HepG2 (cell line): ENCODE results near the gene BRCA1. TPM values are rescaled to one million over a fixed set of nuclear protein-coding genes. Genes with fewer than 3 reads are reported as not detected.
A peak's percentile ranks its signal among the peaks of the same experiment; 100 is the strongest.

Experiments
- BRD4 ChIP-seq: sonication (generic); formaldehyde crosslinking; IDR thresholded peaks from 2 replicates; pipeline ENCODE4 v1.4.0; 2020; ENCODE audit warnings: missing genetic modification reagents
- CBX5 ChIP-seq: sonication (generic); formaldehyde crosslinking; IDR thresholded peaks from 2 replicates; pipeline ENCODE4 v1.4.0; 2020; ENCODE audit warnings: missing genetic modification reagents, borderline replicate concordance
- CC2D1A ChIP-seq: sonication (generic); formaldehyde crosslinking; IDR thresholded peaks from 2 replicates; pipeline ENCODE4 v1.8.1; 2023; ENCODE audit warnings: mild to moderate bottlenecking, missing genetic modification reagents
- DMAP1 ChIP-seq: IDR thresholded peaks from 2 replicates; pipeline ENCODE4 v1.6.1; 2016
- HNF4A ChIP-seq: sonication (generic); formaldehyde crosslinking; IDR thresholded peaks from 2 replicates; pipeline ENCODE4 v1.4.0; 2020; ENCODE audit warnings: missing genetic modification reagents
- MED1 ChIP-seq: sonication (generic); formaldehyde crosslinking; IDR thresholded peaks from 2 replicates; pipeline ENCODE4 v1.4.0; 2020; ENCODE audit warnings: missing genetic modification reagents
- MIER2 ChIP-seq: IDR thresholded peaks from 2 replicates; pipeline ENCODE4 v1.6.1; 2016; ENCODE audit warnings: missing biosample characterization, missing genetic modification reagents
- NCOA2 ChIP-seq: sonication (generic); formaldehyde crosslinking; IDR thresholded peaks from 2 replicates; pipeline ENCODE4 v1.8.0; 2022; ENCODE audit warnings: inconsistent platforms
- PAF1 ChIP-seq: IDR thresholded peaks from 2 replicates; pipeline ENCODE4 v1.6.1; 2016; ENCODE audit warnings: missing genetic modification reagents, missing compliant biosample characterization
- PRPF4 ChIP-seq: fragments of 200-400 bp; formaldehyde crosslinking; IDR thresholded peaks from 2 replicates; pipeline ENCODE4 v1.6.1; 2016; ENCODE audit warnings: low read length, low read depth; ENCODE audit not compliant: poor library complexity, severe bottlenecking
- SOX6 ChIP-seq, 2 experiments: fragments of 450-650 bp in 1 of 2; sonication (generic) in 1 of 2; formaldehyde crosslinking in 1 of 2; IDR thresholded peaks; 2 replicates each; pipeline versions ENCODE4 v1.4.0 to v1.6.1; 2017 to 2020; ENCODE audit warnings: antibody characterized with exemption in 1 of 2, mild to moderate bottlenecking in 1 of 2, missing genetic modification reagents in 1 of 2
- SPEN ChIP-seq: sonication (generic); formaldehyde crosslinking; IDR thresholded peaks from 2 replicates; pipeline ENCODE4 v1.5.1; 2020; ENCODE audit warnings: low read depth, mild to moderate bottlenecking, missing genetic modification reagents
- TMF1 ChIP-seq: sonication (generic); formaldehyde crosslinking; IDR thresholded peaks from 2 replicates; pipeline ENCODE4 v1.8.1; 2022; ENCODE audit warnings: low read depth, missing genetic modification reagents
- ZFP90 ChIP-seq: sonication (generic); formaldehyde crosslinking; IDR thresholded peaks from 2 replicates; pipeline ENCODE4 v1.8.0; 2022; ENCODE audit warnings: missing genetic modification reagents, mild to moderate bottlenecking, inconsistent platforms, borderline replicate concordance
- ZMYM2 ChIP-seq: sonication (generic); formaldehyde crosslinking; IDR thresholded peaks from 2 replicates; pipeline ENCODE4 v1.8.0; 2022; ENCODE audit warnings: mild to moderate bottlenecking, missing genetic modification reagents
- ZNF10 ChIP-seq: sonication (generic); formaldehyde crosslinking; IDR thresholded peaks from 2 replicates; pipeline ENCODE4 v1.4.0; 2020; ENCODE audit warnings: mild to moderate bottlenecking, low read depth, missing genetic modification reagents, borderline replicate concordance
- ZNF251 ChIP-seq: sonication (generic); formaldehyde crosslinking; IDR thresholded peaks from 2 replicates; pipeline ENCODE4 v1.9.0; 2021; ENCODE audit warnings: mild to moderate bottlenecking, missing genetic modification reagents
- ZNF282 ChIP-seq: fragments of 450-650 bp; IDR thresholded peaks from 2 replicates; pipeline ENCODE4 v1.6.1; 2018; ENCODE audit not compliant: partially characterized antibody
- ZNF432 ChIP-seq: sonication (generic); formaldehyde crosslinking; IDR thresholded peaks from 2 replicates; pipeline ENCODE4 v1.5.0; 2020; ENCODE audit warnings: missing genetic modification reagents, mild to moderate bottlenecking, borderline replicate concordance
- ZNF543 ChIP-seq: sonication (generic); formaldehyde crosslinking; IDR thresholded peaks from 2 replicates; pipeline ENCODE4 v1.4.0; 2020; ENCODE audit warnings: mild to moderate bottlenecking, missing genetic modification reagents
- ZNF761 ChIP-seq: sonication (generic); formaldehyde crosslinking; conservative IDR thresholded peaks from 2 replicates; pipeline ENCODE4 v1.4.0; 2020; ENCODE audit warnings: mild to moderate bottlenecking, missing genetic modification reagents
- ZSCAN31 ChIP-seq: sonication (generic); formaldehyde crosslinking; IDR thresholded peaks from 2 replicates; pipeline ENCODE4 v1.5.0; 2020; ENCODE audit warnings: low read depth, mild to moderate bottlenecking, missing genetic modification reagents
- polyA plus RNA-seq, 8 experiments: library from polyadenylated mRNA; depleted of rRNA in 3 of 8; stranded (reverse) in 7 of 8; unstranded in 1 of 8; fragments of >200 nt; fragmentation: Illumina TruSeq in 4 of 8; extraction: Trizol in 4 of 8; gene quantifications; 2 replicates each; pipeline versions ENCODE4 v1.2.1 to v1.2.3, GENCODE V29; 2011 to 2016; ENCODE audit warnings: low read depth in 4 of 8, missing spikeins in 1 of 8, mixed read lengths in 1 of 8; ENCODE audit not compliant: insufficient read depth in 1 of 8
- total RNA-seq, 5 experiments: library from RNA; depleted of rRNA; stranded (reverse); fragments of >200 nt; fragmentation: Illumina TruSeq; extraction: Trizol; gene quantifications; 2 replicates each; pipeline ENCODE4 v1.2.3, GENCODE V29; 2016; ENCODE audit warnings: low read depth in 1 of 5
- TF ChIP-seq, protein P1 (sequence below): sonication (generic); formaldehyde crosslinking; IDR thresholded peaks from 2 replicates; pipeline ENCODE4 v1.8.1; 2023; ENCODE audit warnings: mild to moderate bottlenecking, missing genetic modification reagents
- TF ChIP-seq, protein P2 (sequence below): sonication (generic); formaldehyde crosslinking; IDR thresholded peaks from 2 replicates; pipeline ENCODE4 v1.9.0; 2022; ENCODE audit warnings: missing genetic modification reagents, mild to moderate bottlenecking, borderline replicate concordance
- TF ChIP-seq, protein P3 (sequence below): sonication (generic); formaldehyde crosslinking; IDR thresholded peaks from 2 replicates; pipeline ENCODE4 v1.4.0; 2020; ENCODE audit warnings: missing genetic modification reagents
- TF ChIP-seq, protein P4 (sequence below): sonication (generic); formaldehyde crosslinking; IDR thresholded peaks from 2 replicates; pipeline ENCODE4 v1.5.0; 2020; ENCODE audit warnings: missing genetic modification reagents, mild to moderate bottlenecking, borderline replicate concordance

BRCA1 gene
- total and polyA plus RNA-seq, 2 of the 13 experiments (the other 11 are each of a cell fraction or from before 2014, with no cell fraction given): 13.3 to 37.5 TPM

DNA sequence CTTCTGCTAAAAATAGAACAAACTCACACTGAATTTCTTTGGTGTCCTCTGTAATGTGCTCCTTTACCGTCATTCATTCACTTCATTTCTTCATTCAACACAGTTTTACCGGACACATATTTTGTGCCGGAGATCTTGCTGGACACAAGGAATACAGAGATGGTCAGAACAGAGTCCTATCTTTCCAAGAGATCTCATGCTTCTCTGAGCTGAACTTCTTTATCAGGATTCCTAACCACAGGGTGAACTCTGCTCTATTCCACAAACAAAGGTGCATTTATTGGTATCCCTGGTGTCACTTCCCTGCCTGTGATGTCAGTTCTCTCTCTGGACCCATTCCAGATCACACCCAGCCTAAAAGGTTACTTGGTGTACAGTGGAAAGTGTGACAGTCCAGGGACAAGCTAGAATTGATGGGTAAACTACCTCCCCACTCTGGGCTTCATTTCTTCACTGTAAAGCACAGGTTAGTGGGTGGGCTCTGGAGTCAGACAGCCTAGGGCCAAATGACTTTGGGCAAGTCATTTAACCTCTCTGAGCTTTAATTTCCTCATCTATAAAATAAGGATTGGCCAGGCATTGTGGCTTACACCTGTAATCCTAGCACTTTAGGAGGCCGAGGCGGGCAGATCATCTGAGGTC, 114.4 kb downstream of the BRCA1 start (continued):
- TF ChIP-seq ZNF10: no peak
- TF ChIP-seq, protein P1, sequence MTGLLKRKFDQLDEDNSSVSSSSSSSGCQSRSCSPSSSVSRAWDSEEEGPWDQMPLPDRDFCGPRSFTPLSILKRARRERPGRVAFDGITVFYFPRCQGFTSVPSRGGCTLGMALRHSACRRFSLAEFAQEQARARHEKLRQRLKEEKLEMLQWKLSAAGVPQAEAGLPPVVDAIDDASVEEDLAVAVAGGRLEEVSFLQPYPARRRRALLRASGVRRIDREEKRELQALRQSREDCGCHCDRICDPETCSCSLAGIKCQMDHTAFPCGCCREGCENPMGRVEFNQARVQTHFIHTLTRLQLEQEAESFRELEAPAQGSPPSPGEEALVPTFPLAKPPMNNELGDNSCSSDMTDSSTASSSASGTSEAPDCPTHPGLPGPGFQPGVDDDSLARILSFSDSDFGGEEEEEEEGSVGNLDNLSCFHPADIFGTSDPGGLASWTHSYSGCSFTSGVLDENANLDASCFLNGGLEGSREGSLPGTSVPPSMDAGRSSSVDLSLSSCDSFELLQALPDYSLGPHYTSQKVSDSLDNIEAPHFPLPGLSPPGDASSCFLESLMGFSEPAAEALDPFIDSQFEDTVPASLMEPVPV (CRISPR knock-in tag): 0 out of 2 replicates have a peak, but pooled peaks have one; percentile 9
- no peak for TF ChIP-seq TMF1 (CRISPR knock-in tag)
- TF ChIP-seq, protein P2, sequence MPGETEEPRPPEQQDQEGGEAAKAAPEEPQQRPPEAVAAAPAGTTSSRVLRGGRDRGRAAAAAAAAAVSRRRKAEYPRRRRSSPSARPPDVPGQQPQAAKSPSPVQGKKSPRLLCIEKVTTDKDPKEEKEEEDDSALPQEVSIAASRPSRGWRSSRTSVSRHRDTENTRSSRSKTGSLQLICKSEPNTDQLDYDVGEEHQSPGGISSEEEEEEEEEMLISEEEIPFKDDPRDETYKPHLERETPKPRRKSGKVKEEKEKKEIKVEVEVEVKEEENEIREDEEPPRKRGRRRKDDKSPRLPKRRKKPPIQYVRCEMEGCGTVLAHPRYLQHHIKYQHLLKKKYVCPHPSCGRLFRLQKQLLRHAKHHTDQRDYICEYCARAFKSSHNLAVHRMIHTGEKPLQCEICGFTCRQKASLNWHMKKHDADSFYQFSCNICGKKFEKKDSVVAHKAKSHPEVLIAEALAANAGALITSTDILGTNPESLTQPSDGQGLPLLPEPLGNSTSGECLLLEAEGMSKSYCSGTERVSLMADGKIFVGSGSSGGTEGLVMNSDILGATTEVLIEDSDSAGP (CRISPR knock-in tag): no peak
- TF ChIP-seq ZNF761 (CRISPR knock-in tag): no peak
- TF ChIP-seq MED1: peak; percentile 88
- peak; percentile 19; the same call in 1 of the 2 replicates for TF ChIP-seq ZMYM2 (CRISPR knock-in tag)
- no peak for TF ChIP-seq ZNF282
- no peak for TF ChIP-seq ZNF432 (CRISPR knock-in tag)
- no peak for TF ChIP-seq PAF1
- no peak for TF ChIP-seq ZNF543 (CRISPR knock-in tag)
- TF ChIP-seq ZFP90 (CRISPR knock-in tag): no peak
- TF ChIP-seq CC2D1A (CRISPR knock-in tag): 0 out of 2 replicates have a peak, but pooled peaks have one; percentile 64
- TF ChIP-seq PRPF4: no peak
- TF ChIP-seq, protein P3, sequence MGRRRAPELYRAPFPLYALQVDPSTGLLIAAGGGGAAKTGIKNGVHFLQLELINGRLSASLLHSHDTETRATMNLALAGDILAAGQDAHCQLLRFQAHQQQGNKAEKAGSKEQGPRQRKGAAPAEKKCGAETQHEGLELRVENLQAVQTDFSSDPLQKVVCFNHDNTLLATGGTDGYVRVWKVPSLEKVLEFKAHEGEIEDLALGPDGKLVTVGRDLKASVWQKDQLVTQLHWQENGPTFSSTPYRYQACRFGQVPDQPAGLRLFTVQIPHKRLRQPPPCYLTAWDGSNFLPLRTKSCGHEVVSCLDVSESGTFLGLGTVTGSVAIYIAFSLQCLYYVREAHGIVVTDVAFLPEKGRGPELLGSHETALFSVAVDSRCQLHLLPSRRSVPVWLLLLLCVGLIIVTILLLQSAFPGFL (CRISPR knock-in tag): no peak
- TF ChIP-seq ZNF251 (CRISPR knock-in tag): no peak
- peak; percentile 88 for TF ChIP-seq NCOA2
- TF ChIP-seq HNF4A (CRISPR knock-in tag): peak; percentile 93
- TF ChIP-seq SPEN: peak; percentile 31; the same call in 1 of the 2 replicates
- TF ChIP-seq, protein P4, sequence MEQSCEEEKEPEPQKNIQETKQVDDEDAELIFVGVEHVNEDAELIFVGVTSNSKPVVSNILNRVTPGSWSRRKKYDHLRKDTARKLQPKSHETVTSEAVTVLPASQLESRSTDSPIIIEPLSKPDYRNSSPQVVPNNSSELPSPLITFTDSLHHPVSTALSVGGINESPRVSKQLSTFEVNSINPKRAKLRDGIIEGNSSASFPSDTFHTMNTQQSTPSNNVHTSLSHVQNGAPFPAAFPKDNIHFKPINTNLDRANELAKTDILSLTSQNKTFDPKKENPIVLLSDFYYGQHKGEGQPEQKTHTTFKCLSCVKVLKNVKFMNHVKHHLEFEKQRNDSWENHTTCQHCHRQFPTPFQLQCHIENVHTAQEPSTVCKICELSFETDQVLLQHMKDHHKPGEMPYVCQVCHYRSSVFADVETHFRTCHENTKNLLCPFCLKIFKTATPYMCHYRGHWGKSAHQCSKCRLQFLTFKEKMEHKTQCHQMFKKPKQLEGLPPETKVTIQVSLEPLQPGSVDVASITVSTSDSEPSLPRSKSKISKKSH (CRISPR knock-in tag): no peak
- peak; percentile 60; the same call in 1 of the 2 replicates for TF ChIP-seq CBX5 (CRISPR knock-in tag)
- TF ChIP-seq DMAP1 (CRISPR knock-in tag): peak; percentile 85
- TF ChIP-seq SOX6 (IDR thresholded peaks at IDR 0.05): no peak
- TF ChIP-seq SOX6 (CRISPR knock-in tag; IDR thresholded peaks at IDR 0.05): peak; percentile 89
- TF ChIP-seq ZSCAN31 (CRISPR knock-in tag): no peak
- peak; percentile 79 for TF ChIP-seq MIER2
- 0 out of 2 replicates have a peak, but pooled peaks have one; percentile 11 for TF ChIP-seq BRD4
